H9 (cell line): Measurements from ENCODE around the gene ITLN1. TPM values are rescaled to one million over a fixed set of nuclear protein-coding genes. Genes with fewer than 3 reads are reported as not detected.
"Not testable (repeated sequence)": the region's sequence is repeated elsewhere in the genome, so short reads cannot be mapped to it uniquely, and the experiment has no call there.

Source experiments
- DNase-seq: peaks from one replicate; pipeline ENCODE4 v3.0.0-alpha.2; 2017
- H2AFZ ChIP-seq: one replicate; pipeline ENCODE4 v1.6.1; 2013; ENCODE audit warnings: mild to moderate bottlenecking, low read length, control low read depth, moderate library complexity
- H2AK5ac ChIP-seq: 2 replicates; pipeline ENCODE4 v1.6.1; 2013; ENCODE audit warnings: low read length, control low read depth, mixed read lengths; ENCODE audit not compliant: insufficient read length
- H2BK120ac ChIP-seq: one replicate; pipeline ENCODE4 v1.6.1; 2013; ENCODE audit warnings: low read depth, mild to moderate bottlenecking, low read length, control low read depth, inconsistent platforms; ENCODE audit not compliant: poor library complexity, severe bottlenecking
- H2BK12ac ChIP-seq: 2 replicates; pipeline ENCODE4 v1.6.1; 2013; ENCODE audit warnings: low read length, control low read depth, mixed read lengths, low read depth; ENCODE audit not compliant: insufficient read length
- H2BK15ac ChIP-seq: 2 replicates; pipeline ENCODE4 v1.6.1; 2013; ENCODE audit warnings: low read depth, low read length, control low read depth
- H2BK20ac ChIP-seq: one replicate; pipeline ENCODE4 v1.6.1; 2013; ENCODE audit warnings: low read depth, mild to moderate bottlenecking, low read length, control low read depth, inconsistent platforms; ENCODE audit not compliant: poor library complexity, severe bottlenecking
- H2BK5ac ChIP-seq: 2 replicates; pipeline ENCODE4 v1.6.1; 2013; ENCODE audit warnings: low read length, control low read depth, mixed read lengths; ENCODE audit not compliant: insufficient read length
- H3K14ac ChIP-seq: 2 replicates; pipeline ENCODE4 v1.6.1; 2013; ENCODE audit warnings: low read length, control low read depth; ENCODE audit not compliant: insufficient read depth
- H3K18ac ChIP-seq: 2 replicates; pipeline ENCODE4 v1.6.1; 2013; ENCODE audit warnings: low read depth, mild to moderate bottlenecking, mixed read lengths, low read length, control low read depth; ENCODE audit not compliant: insufficient read length
- H3K23ac ChIP-seq: 2 replicates; pipeline ENCODE4 v1.6.1; 2013; ENCODE audit warnings: low read length, control low read depth, mixed read lengths, low read depth; ENCODE audit not compliant: insufficient read length
- H3K23me2 ChIP-seq: 2 replicates; pipeline ENCODE4 v1.6.1; 2013; ENCODE audit warnings: low read depth, mild to moderate bottlenecking, mixed read lengths, low read length, control low read depth; ENCODE audit not compliant: insufficient read length, poor library complexity, severe bottlenecking
- H3K27ac ChIP-seq: 2 replicates; pipeline ENCODE4 v1.5.1; 2013; ENCODE audit warnings: low read length, control low read depth, mixed read lengths, low read depth; ENCODE audit not compliant: insufficient read length
- H3K27me3 ChIP-seq: 2 replicates; pipeline ENCODE4 v1.6.1; 2013; ENCODE audit warnings: low read length, control low read depth, inconsistent platforms; ENCODE audit not compliant: insufficient read depth
- H3K4ac ChIP-seq: 2 replicates; pipeline ENCODE4 v1.6.1; 2013; ENCODE audit warnings: low read depth, mild to moderate bottlenecking, control low read depth, inconsistent platforms, low read length, moderate library complexity
- H3K4me1 ChIP-seq: 2 replicates; pipeline ENCODE4 v1.6.1; 2013; ENCODE audit warnings: low read length, control low read depth, inconsistent platforms; ENCODE audit not compliant: insufficient read depth
- H3K4me2 ChIP-seq: 2 replicates; pipeline ENCODE4 v1.6.1; 2013; ENCODE audit warnings: low read length, control low read depth, mixed read lengths; ENCODE audit not compliant: insufficient read length, insufficient read depth
- H3K56ac ChIP-seq: 2 replicates; pipeline ENCODE4 v1.6.1; 2013; ENCODE audit warnings: low read depth, mild to moderate bottlenecking, mixed read lengths, low read length, control low read depth; ENCODE audit not compliant: insufficient read length
- H3K79me1 ChIP-seq: 2 replicates; pipeline ENCODE4 v1.6.1; 2013; ENCODE audit warnings: low read depth, mild to moderate bottlenecking, moderate library complexity, low read length, control low read depth, inconsistent platforms; ENCODE audit not compliant: insufficient read depth, poor library complexity, severe bottlenecking
- H3K79me2 ChIP-seq: 2 replicates; pipeline ENCODE4 v1.6.1; 2013; ENCODE audit warnings: low read length, control low read depth, inconsistent platforms; ENCODE audit not compliant: insufficient read depth
- H3K9ac ChIP-seq: 2 replicates; pipeline ENCODE4 v1.6.1; 2013; ENCODE audit warnings: low read length, control low read depth, mixed read lengths; ENCODE audit not compliant: insufficient read length; ENCODE audit errors: extremely low read depth
- H3K9me3 ChIP-seq: one replicate; pipeline ENCODE4 v1.6.1; 2013; ENCODE audit warnings: low read depth, low read length, inconsistent platforms; ENCODE audit not compliant: control insufficient read depth
- H3T11ph ChIP-seq: one replicate; pipeline ENCODE4 v1.6.1; 2013; ENCODE audit warnings: mild to moderate bottlenecking, low read length, control low read depth, inconsistent platforms
- H4K20me1 ChIP-seq: one replicate; pipeline ENCODE4 v1.6.1; 2013; ENCODE audit not compliant: control insufficient read depth, insufficient read length, insufficient read depth
- H4K5ac ChIP-seq: 2 replicates; pipeline ENCODE4 v1.6.1; 2013; ENCODE audit warnings: low read depth, mild to moderate bottlenecking, mixed read lengths, low read length, control low read depth; ENCODE audit not compliant: insufficient read length
- H4K8ac ChIP-seq: replicated peaks from 2 replicates; pipeline ENCODE4 v1.6.1; 2013; ENCODE audit warnings: low read length, control low read depth, mixed read lengths, low read depth; ENCODE audit not compliant: insufficient read length
- H4K91ac ChIP-seq: 2 replicates; pipeline ENCODE4 v1.6.1; 2013; ENCODE audit warnings: low read depth, mild to moderate bottlenecking, moderate library complexity, mixed read lengths, low read length, control low read depth; ENCODE audit not compliant: insufficient read length
- H3K27ac Mint-ChIP-seq, 3 experiments: 2 replicates in 2 of 3; 3 replicates in 1 of 3; pipeline ENCODE4 v1.8.0; 2020 to 2021; ENCODE audit warnings: mixed read lengths in 3 of 3, mild to moderate bottlenecking in 1 of 3, moderate library complexity in 1 of 3
- H3K27me3 Mint-ChIP-seq: 2 replicates; pipeline ENCODE4 v1.8.0; 2021; ENCODE audit warnings: low read depth, mild to moderate bottlenecking, moderate library complexity, mixed read lengths
- H3K36me3 Mint-ChIP-seq, 3 experiments: 2 replicates in 2 of 3; 3 replicates in 1 of 3; pipeline ENCODE4 v1.8.0; 2020 to 2021; ENCODE audit warnings: low read depth in 3 of 3, mixed read lengths in 3 of 3; ENCODE audit not compliant: insufficient read depth in 1 of 3
- H3K4me1 Mint-ChIP-seq, 2 experiments: 2 replicates each; pipeline ENCODE4 v1.8.0; 2020; ENCODE audit warnings: mixed read lengths in 2 of 2
- H3K4me3 Mint-ChIP-seq, 2 experiments: 2 replicates in 1 of 2; 3 replicates in 1 of 2; pipeline ENCODE4 v1.8.0; 2020 to 2021; ENCODE audit warnings: mild to moderate bottlenecking in 2 of 2, mixed read lengths in 2 of 2, moderate library complexity in 1 of 2
- H3K9me3 Mint-ChIP-seq, 2 experiments: 2 replicates in 1 of 2; 3 replicates in 1 of 2; pipeline ENCODE4 v1.8.0; 2020; ENCODE audit warnings: mild to moderate bottlenecking in 2 of 2, mixed read lengths in 2 of 2, moderate library complexity in 1 of 2
- CTCF ChIP-seq: fragments of 200-600 bp; sonication (generic); conservative IDR thresholded peaks from 3 replicates; pipeline ENCODE4 v1.8.0; 2021; ENCODE audit warnings: antibody characterized with exemption, mild to moderate bottlenecking
- WGBS: extraction: QIAGEN DNeasy Blood & Tissue Kit; methylation state at CpG from one replicate; pipeline ENCODE4 v1.1.7; 2013; ENCODE audit warnings: missing lambda C conversion rate, low lambda C conversion rate, mixed read lengths; ENCODE audit not compliant: insufficient read length; ENCODE audit errors: extremely low coverage; 5-methylcytosine and 5-hydroxymethylcytosine counted together
- long read RNA-seq: library from polyadenylated mRNA; unstranded; transcript quantifications from one replicate; pipeline ENCODE4 v2.0.0, GENCODE V29; 2020
- total RNA-seq: library from RNA; stranded (reverse); gene quantifications from 2 replicates; pipeline ENCODE4 v1.2.1, GENCODE V29; 2021

Gene ITLN1
- total RNA-seq, result not detected in 2 replicates
- long read RNA-seq, result 0 reads

GRCh38 chr1:160885042-160885441 lies at the start of gene ITLN1:
TSS of gene ITLN1 (minus strand) at chr1:160885180. CDS start at chr1:160884877, 303 bp downstream.
- no peak within 1 kb of the TSS for H3K23ac ChIP-seq
- no peak within 1 kb of the TSS for H4K5ac ChIP-seq
- no peaks in the 10 kb centered on the region for H4K20me1 ChIP-seq
- no peak within 1 kb of the TSS for H2BK12ac ChIP-seq
- no peaks in the 10 kb centered on the region for H3K27me3 ChIP-seq
- H4K91ac ChIP-seq, result no peak within 1 kb of the TSS
- no peak within 1 kb of the TSS for H2BK5ac ChIP-seq
- Mint-ChIP-seq H3K9me3 (no peaks in the 10 kb centered on the region), H3K27me3 (peaks cover 2% of the 10 kb centered on the region), H3K4me3 (no peak within 1 kb of the TSS), H3K36me3 (no peaks in the 10 kb centered on the region), H3K4me1 (no peaks in the 10 kb centered on the region), H3K27ac (no peak within 1 kb of the TSS)
- no peak within 1 kb of the TSS for H3K9ac ChIP-seq
- no CpG with 5 or more reads among the region's 5 CpGs for WGBS
- no peaks in the 10 kb centered on the region for H3K79me1 ChIP-seq
- no peak within 1 kb of the TSS for H2BK15ac ChIP-seq
- no peak within 1 kb of the TSS for H3K27ac ChIP-seq
- H3K79me2 ChIP-seq, result no peaks in the 10 kb centered on the region
- H3K9me3 ChIP-seq, result no peaks in the 10 kb centered on the region
- no peak for TF ChIP-seq CTCF
- H3K18ac ChIP-seq, result no peak within 1 kb of the TSS
- no peak within 1 kb of the TSS; the same call in 1 of the 2 replicates for H3K14ac ChIP-seq
- no peak within 1 kb of the TSS for H4K8ac ChIP-seq
- no peak within 1 kb of the TSS for H3K4me2 ChIP-seq
- H3T11ph ChIP-seq, result no peak within 1 kb of the TSS
- H3K56ac ChIP-seq, result no peak within 1 kb of the TSS
- no peaks in the 10 kb centered on the region for H3K4me1 ChIP-seq
- H2BK20ac ChIP-seq, result no peak within 1 kb of the TSS
- no peak within 1 kb of the TSS for H2BK120ac ChIP-seq
- H2AFZ ChIP-seq, result no peak within 1 kb of the TSS
- DNase-seq, result no peak
- H2AK5ac ChIP-seq, result no peak within 1 kb of the TSS
- H3K23me2 ChIP-seq, result no peaks in the 10 kb centered on the region
- no peak within 1 kb of the TSS for H3K4ac ChIP-seq

- not testable (repeated sequence) for H3K23me2 ChIP-seq, H4K5ac ChIP-seq, H2AK5ac ChIP-seq, H3K36me3 Mint-ChIP-seq, H4K91ac ChIP-seq, H3K27ac ChIP-seq, H3K4me3 Mint-ChIP-seq, H3K4me1 ChIP-seq, H3K23ac ChIP-seq, H4K20me1 ChIP-seq, H2BK12ac ChIP-seq, H3K9me3 ChIP-seq, H3K4me2 ChIP-seq, H3K27ac Mint-ChIP-seq, H3K79me2 ChIP-seq, H3K4me1 Mint-ChIP-seq, H3K4ac ChIP-seq, H3K14ac ChIP-seq, H3K27me3 ChIP-seq, H3K56ac ChIP-seq, H3K18ac ChIP-seq, H2BK15ac ChIP-seq, H2AFZ ChIP-seq, H3T11ph ChIP-seq, H3K9ac ChIP-seq, H2BK5ac ChIP-seq, H3K79me1 ChIP-seq, H4K8ac ChIP-seq, H2BK120ac ChIP-seq, DNase-seq, H2BK20ac ChIP-seq
- WGBS, result no CpG with 5 or more reads among the region's 31 CpGs
- Mint-ChIP-seq H3K27me3 (peaks cover 14% of the 10 kb centered on the region), H3K9me3 (peaks cover 8 to 27% of the 10 kb centered on the region in 2 experiments)
Observed at GRCh38 chr1:160933305-160933704, 48.3 kb upstream of the ITLN1 start.
